HG02943 (cell line): ENCODE results near the gene MSL2.
"Not testable (repeated sequence)": the region's sequence is repeated elsewhere in the genome, so short reads cannot be mapped to it uniquely, and the experiment has no call there.

Source experiments
- ATAC-seq: cut with Tn5 transposase; IDR thresholded peaks from one replicate; pipeline ENCODE4 v1.9.1; 2021; ENCODE audit warnings: mild to moderate bottlenecking, low read depth, moderate library complexity; ENCODE audit not compliant: unreplicated experiment

MSL2 gene

GRCh38 chr3:136149667-136150066 lies 46.5 kb downstream of the MSL2 start:
- ATAC-seq, result no peak

GRCh38 chr3:136146981-136147729 lies 49.0 kb downstream of the MSL2 start:
- no peak for ATAC-seq

DNA sequence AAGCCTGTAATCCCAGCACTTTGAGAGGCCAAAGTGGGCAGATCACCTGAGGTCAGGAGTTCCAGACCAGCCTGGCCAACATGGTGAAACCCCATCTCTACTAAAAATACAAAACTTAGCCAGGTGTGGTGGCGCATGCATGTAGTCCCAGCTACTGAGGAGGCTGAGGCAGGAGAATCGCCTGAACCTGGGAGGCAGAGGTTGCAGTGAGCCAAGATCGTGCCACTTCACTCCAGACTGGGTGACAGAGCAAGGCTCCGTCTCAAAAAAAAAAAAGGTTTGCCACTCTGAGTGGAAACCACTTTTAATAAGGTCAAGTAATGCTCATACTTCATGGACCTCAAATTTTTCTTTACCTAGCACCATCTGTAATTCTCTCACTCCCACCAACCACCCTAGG lies 51.7 kb downstream of the MSL2 start:
- not testable (repeated sequence) for ATAC-seq

GRCh38 chr3:136142592-136142991 lies 53.5 kb downstream of the MSL2 start:
- ATAC-seq, result no peak

DNA sequence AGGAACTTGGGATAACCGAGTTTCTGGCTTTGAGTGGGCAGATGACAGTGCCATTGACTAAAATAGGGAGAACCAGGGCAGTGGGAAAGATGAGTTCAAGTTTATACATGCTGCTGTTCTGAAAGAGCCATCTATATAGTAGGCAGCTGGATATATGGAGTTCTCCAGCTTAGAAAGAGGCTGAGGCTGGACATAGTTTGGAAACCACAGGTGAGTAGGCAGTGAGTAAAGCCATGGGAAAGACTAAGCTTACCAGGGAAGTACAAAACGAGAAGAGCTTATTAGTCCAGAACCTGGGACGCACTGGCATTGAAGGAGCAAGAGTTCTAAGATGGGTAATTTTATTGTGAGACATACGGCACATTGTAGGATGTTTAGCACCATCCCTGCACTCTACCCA lies 54.2 kb downstream of the MSL2 start:
- ATAC-seq, result no peak

DNA sequence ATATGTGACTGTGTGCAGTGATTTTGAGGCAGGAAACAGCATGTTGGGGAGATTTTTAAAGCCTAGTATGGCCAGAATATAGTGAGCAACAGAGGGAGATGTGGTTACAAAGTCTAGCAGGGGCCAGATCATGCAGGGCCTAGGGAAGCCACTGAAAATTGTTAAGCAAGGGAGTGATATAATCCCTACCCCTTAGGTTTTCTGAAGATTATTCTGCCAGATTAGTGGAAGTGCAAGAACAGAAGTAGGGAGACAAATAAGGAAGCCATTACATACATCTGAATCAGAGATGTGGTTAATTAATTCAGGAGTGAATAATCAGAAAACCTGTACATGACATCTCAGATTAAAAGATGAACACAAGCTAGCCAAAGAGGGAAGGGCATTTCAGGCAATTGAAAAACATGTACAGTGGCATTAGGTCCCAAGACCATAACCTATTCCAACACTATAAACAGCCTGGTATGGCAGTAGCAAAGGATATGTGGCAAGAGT lies 54.8 kb downstream of the MSL2 start:
- no peak for ATAC-seq

- no peak for ATAC-seq
These were observed 59.7 kb downstream of the MSL2 start for GRCh38 chr3:136136454-136136853.

GRCh38 chr3:136135039-136135802 lies 60.9 kb downstream of the MSL2 start:
- no peak for ATAC-seq

DNA sequence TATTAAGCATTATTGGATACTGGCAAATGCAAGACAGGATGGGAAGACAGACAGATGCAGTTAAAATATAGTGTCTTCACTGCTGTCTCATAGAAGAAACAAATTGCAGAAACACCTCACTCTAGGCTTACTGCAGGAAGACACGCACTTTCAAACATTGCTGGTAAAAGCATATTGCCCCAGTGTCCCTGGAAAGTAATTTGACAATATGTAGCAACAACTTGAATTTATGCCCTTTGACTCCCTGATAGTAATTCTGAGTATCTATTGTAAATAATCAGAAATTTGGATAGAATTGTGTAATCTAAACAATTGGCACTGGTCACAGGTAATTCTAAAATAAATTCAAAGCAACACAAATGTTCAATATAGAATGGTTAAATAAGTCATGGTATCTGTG lies 62.0 kb downstream of the MSL2 start:
- no peak for ATAC-seq

GRCh38 chr3:136131647-136132046 lies 64.5 kb downstream of the MSL2 start:
- ATAC-seq, result not testable (repeated sequence)

GRCh38 chr3:136122006-136122405 lies 74.1 kb downstream of the MSL2 start:
- ATAC-seq, result no peak

- ATAC-seq, result no peak
These were observed 75.5 kb downstream of the MSL2 start for GRCh38 chr3:136120373-136121348.

- not testable (repeated sequence) for ATAC-seq
These were observed 76.4 kb downstream of the MSL2 start for GRCh38 chr3:136119783-136120182.

GRCh38 chr3:136119332-136119731 lies 76.8 kb downstream of the MSL2 start:
- ATAC-seq, result not testable (repeated sequence)

GRCh38 chr3:136114421-136114820 lies 81.7 kb downstream of the MSL2 start:
- ATAC-seq, result no peak

DNA sequence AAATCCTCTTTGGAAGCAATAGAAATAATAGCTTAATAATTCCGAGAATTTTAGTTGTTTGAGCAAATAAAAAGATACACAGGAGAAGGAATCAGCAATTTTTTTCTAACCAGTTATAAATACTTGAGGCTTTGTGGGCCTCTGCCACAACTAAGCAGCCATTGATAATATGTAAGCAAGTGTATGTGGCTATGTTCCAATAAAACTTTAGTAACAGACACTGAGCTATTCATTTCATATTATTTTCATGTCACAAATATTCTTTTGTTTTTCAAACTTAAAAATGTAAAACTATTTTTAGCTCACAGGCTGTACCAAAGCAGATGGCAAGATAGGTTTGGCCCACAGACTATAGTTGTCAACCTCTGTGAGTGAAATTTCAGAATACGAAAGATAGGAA lies 85.7 kb downstream of the MSL2 start:
- no peak for ATAC-seq

- ATAC-seq, result peak; percentile 88
These were observed 86.6 kb downstream of the MSL2 start for GRCh38 chr3:136109499-136109898.

DNA sequence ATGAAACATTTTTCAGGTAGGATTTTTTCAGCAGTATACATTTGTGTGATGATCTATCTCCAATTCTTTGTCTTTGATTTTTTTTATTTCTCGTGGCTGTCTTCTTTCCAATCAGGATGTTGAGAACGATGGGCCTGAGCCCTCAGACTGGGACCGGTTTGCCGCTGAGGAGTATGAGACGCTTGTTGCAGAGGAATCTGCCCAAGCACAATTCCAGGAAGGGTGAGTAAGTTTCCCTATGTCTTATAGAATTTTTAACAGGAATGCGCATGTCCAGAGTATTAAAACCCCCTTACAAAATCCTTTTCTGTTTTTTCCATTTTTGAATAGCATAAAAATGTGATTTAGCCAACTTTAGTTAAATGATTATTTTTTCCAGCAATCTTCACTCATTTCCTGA lies 90.0 kb downstream of the MSL2 start:
- ATAC-seq, result no peak

- ATAC-seq, result no peak
These were observed 91.1 kb downstream of the MSL2 start for GRCh38 chr3:136105044-136105443.
